ENCODE results near the gene HCFC1.

HCFC1 gene

GRCh38 chrX:154013001-154013421 lies 41.4 kb upstream of the HCFC1 start:
- no peak for DNase-seq (ENCODE audit: low read depth)
- no peak for TF ChIP-seq CTCF (IDR thresholded peaks at IDR 0.05; ENCODE audit: low read length, missing control alignments)

GRCh38 chrX:154012336-154012991 lies 40.8 kb upstream of the HCFC1 start:
- no peak for TF ChIP-seq CTCF (IDR thresholded peaks at IDR 0.05; ENCODE audit: low read length, missing control alignments)
- H3K4me3 ChIP-seq (replicated peaks; ENCODE audit: low read depth, low read length): no peak overlapping the region
- DNase-seq (ENCODE audit: low read depth): peak; percentile 14

More at GRCh38 chrX:154013001-154013421, 41.4 kb upstream of the HCFC1 start:
- no peak overlapping the region for H3K4me3 ChIP-seq (replicated peaks; ENCODE audit: low read depth, low read length)

- no peak for TF ChIP-seq CTCF (IDR thresholded peaks at IDR 0.05; ENCODE audit: low read length, missing control alignments)
- no peak for DNase-seq (ENCODE audit: low read depth)
- H3K4me3 ChIP-seq (replicated peaks; ENCODE audit: low read depth, low read length): no peak overlapping the region
Observed at GRCh38 chrX:154011376-154012335, 40.0 kb upstream of the HCFC1 start.

GRCh38 chrX:154010330-154011087 lies 38.9 kb upstream of the HCFC1 start:
- peak; percentile 56 for DNase-seq (ENCODE audit: low read depth)
- no peak overlapping the region for H3K4me3 ChIP-seq (replicated peaks; ENCODE audit: low read depth, low read length)
- no peak for TF ChIP-seq CTCF (IDR thresholded peaks at IDR 0.05; ENCODE audit: low read length, missing control alignments)

- DNase-seq (ENCODE audit: low read depth): no peak
- TF ChIP-seq CTCF (IDR thresholded peaks at IDR 0.05; ENCODE audit: low read length, missing control alignments): no peak
- no peak overlapping the region for H3K4me3 ChIP-seq (replicated peaks; ENCODE audit: low read depth, low read length)
Observed at GRCh38 chrX:154008521-154008920, 36.9 kb upstream of the HCFC1 start.

GRCh38 chrX:154006947-154007346 lies 35.3 kb upstream of the HCFC1 start:
- DNase-seq (ENCODE audit: low read depth): no peak
- no peak for TF ChIP-seq CTCF (IDR thresholded peaks at IDR 0.05; ENCODE audit: low read length, missing control alignments)
- no peak overlapping the region for H3K4me3 ChIP-seq (replicated peaks; ENCODE audit: low read depth, low read length)

Measured in fibroblast of pulmonary artery (primary cell).